Tibial artery (tissue), 4 donors: Measurements from ENCODE around the gene LLPH.

Source experiments
- DNase-seq, 2 donors: peaks; one replicate each; pipeline ENCODE4 v3.0.0-alpha.2; 2019
- H3K27ac ChIP-seq, 2 donors: fragments of 200-600 bp; sonication (generic) in 1 of 2; 1 replicate in 1 of 2; 2 replicates in 1 of 2; pipeline ENCODE4 v1.5.1; 2018 to 2019; ENCODE audit warnings: mild to moderate bottlenecking in 1 of 2
- H3K27me3 ChIP-seq, 2 donors: fragments of 200-600 bp; sonication (generic) in 1 of 2; one replicate each; pipeline versions ENCODE4 v1.5.1 to v1.6.0; 2016 to 2019
- H3K36me3 ChIP-seq, 3 donors: fragments of 200-600 bp; sonication (generic) in 2 of 3; one replicate each; pipeline ENCODE4 v1.5.1; 2016 to 2019; ENCODE audit warnings: mild to moderate bottlenecking in 2 of 3
- H3K4me1 ChIP-seq, 4 donors: fragments of 200-600 bp; sonication (generic) in 2 of 4; 1 replicate in 3 of 4; 2 replicates in 1 of 4; pipeline ENCODE4 v1.5.1; 2016 to 2019
- H3K4me3 ChIP-seq, 2 donors: fragments of 200-600 bp; sonication (generic) in 1 of 2; 1 replicate in 1 of 2; 2 replicates in 1 of 2; pipeline ENCODE4 v1.5.1; 2018 to 2019; ENCODE audit warnings: mild to moderate bottlenecking in 2 of 2
- H3K9me3 ChIP-seq, 3 donors: fragments of 200-600 bp; sonication (generic) in 1 of 3; one replicate each; pipeline ENCODE4 v1.5.1; 2016 to 2019
- CTCF ChIP-seq, 2 experiments: fragments of 200-600 bp in 1 of 2; fragments of 450-650 bp in 1 of 2; IDR thresholded peaks; one replicate each; pipeline ENCODE4 v1.5.1; 2017 to 2019; ENCODE audit warnings: antibody characterized with exemption in 2 of 2, mild to moderate bottlenecking in 1 of 2, moderate library complexity in 1 of 2
- intact Hi-C: fragments of 100-400 bp; cut with DNase I; formaldehyde crosslinking; loops from one replicate; pipeline ENCODE4 v1.15.0; 2023; ENCODE audit warnings: low total_unique reads

LLPH gene

GRCh38 chr12:66071549-66071948, 59.0 kb downstream of the LLPH start:
- no peak overlapping the region for H3K4me3 ChIP-seq
- no peaks in the 10 kb centered on the region for H3K4me1 ChIP-seq
- H3K36me3 ChIP-seq, result no peaks in the 10 kb centered on the region
- no peaks in the 10 kb centered on the region for H3K27me3 ChIP-seq
- no peak for DNase-seq
- no peak for TF ChIP-seq CTCF (IDR thresholded peaks at IDR 0.05)
- no peaks in the 10 kb centered on the region for H3K9me3 ChIP-seq
- H3K27ac ChIP-seq, result no peak overlapping the region
- intact Hi-C loops, result no loop called here

DNA sequence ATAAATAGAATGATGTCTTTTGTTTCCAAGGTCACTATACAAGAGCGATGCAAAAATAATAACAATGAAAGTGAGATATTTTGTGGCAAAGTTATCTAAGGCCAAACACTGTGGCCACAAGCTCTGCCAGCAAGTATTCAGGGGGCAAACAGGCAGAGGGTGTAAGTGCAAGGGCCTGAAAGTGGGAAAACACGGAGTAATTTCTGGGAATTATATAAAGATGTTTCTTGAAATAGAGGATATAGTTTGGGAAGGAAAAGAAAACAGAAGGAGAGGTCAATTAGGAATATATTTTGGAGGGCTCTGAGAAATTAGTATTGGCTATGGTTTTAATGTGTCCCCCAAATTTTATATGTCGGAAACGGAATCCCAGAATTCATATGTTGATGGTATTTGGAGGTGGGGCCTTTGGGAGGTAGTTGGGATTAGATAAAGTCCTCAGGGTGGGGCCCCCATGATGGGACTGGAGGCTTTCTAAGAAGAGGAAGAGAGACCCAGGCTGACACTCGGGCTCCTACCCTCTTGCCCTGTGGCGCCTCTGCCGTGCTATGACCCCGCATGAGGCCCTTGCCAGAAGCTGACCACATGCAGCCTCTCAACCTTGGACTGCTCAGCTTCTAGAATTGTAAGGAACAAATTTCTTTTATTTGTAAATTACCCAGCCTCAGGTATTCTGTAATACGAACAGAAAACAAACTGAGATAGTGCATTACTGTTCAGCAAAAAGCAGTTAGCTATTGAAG, 60.0 kb downstream of the LLPH start:
- no peaks in the 10 kb centered on the region for H3K36me3 ChIP-seq
- intact Hi-C loops, result no loop called here
- no peak overlapping the region for H3K27ac ChIP-seq
- no peak for DNase-seq
- no peaks in the 10 kb centered on the region for H3K4me1 ChIP-seq
- no peak for TF ChIP-seq CTCF (IDR thresholded peaks at IDR 0.05)
- H3K27me3 ChIP-seq, result no peaks in the 10 kb centered on the region
- no peaks in the 10 kb centered on the region for H3K9me3 ChIP-seq
- no peak overlapping the region for H3K4me3 ChIP-seq

- Histone ChIP-seq H3K27me3 (no peaks in the 10 kb centered on the region), H3K36me3 (no peaks in the 10 kb centered on the region), H3K4me3 (no peak overlapping the region), H3K4me1 (no peaks in the 10 kb centered on the region), H3K9me3 (no peaks in the 10 kb centered on the region), H3K27ac (no peak overlapping the region)
- TF ChIP-seq CTCF (IDR thresholded peaks at IDR 0.05), result no peak
- no peak for DNase-seq
- intact Hi-C loops, result no loop called here
Observed at GRCh38 chr12:66066929-66067523, 63.5 kb downstream of the LLPH start.
